ENCODE data around the gene SMYD3.

SMYD3 gene

GRCh38 chr1:246459221-246459620 is 47.9 kb downstream of the SMYD3 start:
- DNase-seq: no peak

- DNase-seq: no peak
Measured at GRCh38 chr1:246455476-246455875, 51.6 kb downstream of the SMYD3 start.

GRCh38 chr1:246454655-246455054 is 52.4 kb downstream of the SMYD3 start:
- no peak for DNase-seq

GRCh38 chr1:246450611-246451251 is 56.3 kb downstream of the SMYD3 start:
- peak; percentile 60 for DNase-seq

GRCh38 chr1:246448373-246448772 is 58.7 kb downstream of the SMYD3 start:
- no peak for DNase-seq

- DNase-seq: no peak
Measured at GRCh38 chr1:246447501-246447900, 59.6 kb downstream of the SMYD3 start.

GRCh38 chr1:246445503-246445902 is 61.6 kb downstream of the SMYD3 start:
- no peak for DNase-seq

- no peak for DNase-seq
Measured at GRCh38 chr1:246444617-246445016, 62.5 kb downstream of the SMYD3 start.

- DNase-seq: no peak
Measured at GRCh38 chr1:246437961-246438360, 69.1 kb downstream of the SMYD3 start.

- no peak for DNase-seq
Measured at GRCh38 chr1:246435421-246436041, 71.5 kb downstream of the SMYD3 start.

GRCh38 chr1:246434335-246434734 is 72.7 kb downstream of the SMYD3 start:
- no peak for DNase-seq

- DNase-seq: peak; percentile 76
Measured at GRCh38 chr1:246428542-246429308, 78.4 kb downstream of the SMYD3 start.

GRCh38 chr1:246427611-246428010 is 79.5 kb downstream of the SMYD3 start:
- no peak for DNase-seq

GRCh38 chr1:246425895-246426294 is 81.2 kb downstream of the SMYD3 start:
- no peak for DNase-seq

- DNase-seq: peak; percentile 79
Measured at GRCh38 chr1:246425139-246425794, 81.8 kb downstream of the SMYD3 start.

GRCh38 chr1:246420300-246420699 is 86.8 kb downstream of the SMYD3 start:
- DNase-seq: no peak

GRCh38 chr1:246418565-246419312 is 88.3 kb downstream of the SMYD3 start:
- no peak for DNase-seq

- no peak for DNase-seq
Measured at GRCh38 chr1:246417813-246418564, 89.1 kb downstream of the SMYD3 start.

GRCh38 chr1:246417152-246417812 is 89.8 kb downstream of the SMYD3 start:
- DNase-seq: peak; percentile 72

GRCh38 chr1:246416261-246416660 is 90.8 kb downstream of the SMYD3 start:
- DNase-seq: no peak

GRCh38 chr1:246415028-246415427 is 92.1 kb downstream of the SMYD3 start:
- DNase-seq: no peak

All from islet precursor cell (in vitro differentiated cells).